ENCODE data around the gene LHFPL5.

Gene LHFPL5

DNA sequence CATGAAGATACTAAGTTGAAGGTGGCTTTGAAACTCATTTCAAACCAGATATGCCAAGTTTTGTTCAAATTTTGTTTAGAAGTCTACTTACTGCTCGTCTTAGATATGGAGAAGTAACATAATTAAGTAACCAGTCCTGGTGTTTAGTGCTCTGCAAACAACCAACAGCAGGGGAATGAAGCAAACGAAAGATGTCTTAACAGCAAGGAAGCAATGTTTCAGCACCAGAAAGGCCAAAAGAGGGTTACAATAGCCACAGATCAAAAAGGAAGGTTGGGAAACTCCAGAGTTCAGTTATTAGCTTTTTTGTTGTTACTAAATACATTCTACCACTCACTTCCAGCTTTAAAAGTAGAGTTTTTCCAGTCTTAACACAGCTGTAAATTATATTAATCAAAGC is 45.1 kb downstream of the LHFPL5 start:
- DNase-seq (ENCODE audit: low read depth in 2 of 3, low spot score in 2 of 3), result no peak

DNA sequence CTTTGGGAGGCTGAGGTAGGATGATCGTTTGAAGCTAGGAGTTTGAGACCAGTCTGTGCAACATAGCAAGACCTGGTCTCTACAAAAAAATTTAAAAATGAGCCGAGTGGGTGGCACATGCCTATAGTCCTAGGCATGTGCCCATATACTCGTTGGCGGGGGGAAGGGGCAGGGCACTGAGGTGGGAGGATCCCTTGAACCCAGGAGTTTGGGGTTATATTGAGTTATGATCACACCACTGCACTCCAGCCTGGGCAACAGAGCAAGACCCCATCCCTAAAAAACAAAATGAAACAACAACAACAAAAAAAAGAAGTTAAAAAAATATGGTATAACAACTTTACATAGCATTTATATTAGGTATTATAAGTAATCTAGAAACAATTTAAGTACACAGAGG is 47.8 kb downstream of the LHFPL5 start:
- no peak for DNase-seq (ENCODE audit: low read depth in 2 of 3, low spot score in 2 of 3)

DNA sequence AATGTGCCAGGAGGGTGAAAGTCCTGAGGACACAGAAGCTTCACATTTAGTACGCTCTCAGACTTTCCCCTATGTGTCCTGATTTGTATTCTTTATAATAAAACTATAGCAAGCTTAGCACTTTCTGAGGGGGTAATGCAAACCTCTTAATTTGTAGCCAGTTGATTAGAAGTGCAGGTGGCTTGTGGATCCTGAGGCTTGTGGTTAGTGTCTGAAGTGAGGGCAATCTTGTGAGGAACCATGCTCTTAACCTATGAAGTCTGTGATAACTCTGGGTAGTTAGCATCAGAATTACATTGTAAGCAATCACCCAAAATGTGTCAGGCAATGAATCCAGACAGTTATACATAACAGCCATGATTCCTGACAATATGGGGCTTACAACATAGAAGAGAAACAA is 51.1 kb downstream of the LHFPL5 start:
- no peak for DNase-seq (ENCODE audit: low read depth in 2 of 3, low spot score in 2 of 3)

DNA sequence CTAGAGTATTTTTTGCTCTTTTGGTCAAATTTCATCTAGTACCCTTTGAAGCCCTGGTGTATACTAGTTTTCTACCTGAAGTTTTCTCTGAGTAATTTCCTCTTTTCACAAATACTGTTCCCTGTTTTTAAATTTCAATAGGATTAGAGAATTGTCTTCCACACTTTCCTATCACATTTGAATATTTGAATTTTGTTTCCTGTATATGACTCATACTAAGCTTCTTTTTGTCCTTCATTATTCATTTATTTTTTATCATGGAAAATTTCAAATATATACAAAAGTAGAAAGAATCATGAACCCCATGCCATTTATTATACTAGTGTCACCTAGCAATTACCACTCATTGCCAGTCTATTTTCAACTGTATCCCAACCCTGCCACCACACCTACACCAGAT is 52.7 kb downstream of the LHFPL5 start:
- no peak for DNase-seq (ENCODE audit: low read depth in 2 of 3, low spot score in 2 of 3)

DNA sequence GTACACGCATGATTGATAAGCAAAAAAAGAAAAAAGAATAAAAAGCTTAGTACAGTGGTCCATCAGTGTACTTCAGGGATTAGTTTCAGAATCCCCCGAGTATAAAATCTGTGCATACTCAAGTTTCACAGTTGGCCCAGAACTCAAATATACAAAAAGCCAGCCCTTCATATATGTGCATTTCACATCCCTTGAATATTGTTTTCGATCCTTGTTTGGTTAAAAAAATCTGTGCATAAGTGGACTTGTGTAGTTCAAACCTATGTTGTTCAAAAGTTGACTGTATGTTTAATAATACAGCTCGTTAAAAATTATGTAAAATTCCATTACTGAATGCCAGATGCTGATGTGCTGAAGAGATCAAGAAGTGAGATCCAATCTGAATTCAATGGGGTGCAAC is 54.2 kb downstream of the LHFPL5 start:
- no peak for DNase-seq (ENCODE audit: low read depth in 2 of 3, low spot score in 2 of 3)
